Gastroesophageal sphincter (tissue), 4 donors: ENCODE measurements around the gene BCL11A. TPM values are rescaled to one million over a fixed set of nuclear protein-coding genes. Genes with fewer than 3 reads are reported as not detected.

Experiments used
- ATAC-seq: fragments of 150-250 bp; one replicate; pipeline ENCODE4 v1.9.1; 2016; ENCODE audit warnings: mild to moderate bottlenecking, moderate library complexity
- H3K27ac ChIP-seq, 4 donors: fragments of 200-600 bp; sonication (generic) in 3 of 4; 1 replicate in 3 of 4; 2 replicates in 1 of 4; pipeline ENCODE4 v1.5.1; 2016 to 2019
- H3K27me3 ChIP-seq: fragments of 200-600 bp; sonication (generic); one replicate; pipeline ENCODE4 v1.5.1; 2019
- H3K36me3 ChIP-seq, 2 donors: fragments of 200-600 bp; sonication (generic); one replicate each; pipeline ENCODE4 v1.5.1; 2019; ENCODE audit warnings: control low read depth in 1 of 2
- H3K4me1 ChIP-seq, 3 donors: fragments of 200-600 bp; sonication (generic); 1 replicate in 2 of 3; 2 replicates in 1 of 3; pipeline ENCODE4 v1.5.1; 2016 to 2019; ENCODE audit warnings: control low read depth in 2 of 3
- H3K4me3 ChIP-seq, 2 donors: fragments of 200-600 bp; sonication (generic); one replicate each; pipeline ENCODE4 v1.5.1; 2019; ENCODE audit warnings: mild to moderate bottlenecking in 1 of 2, moderate library complexity in 1 of 2
- H3K9me3 ChIP-seq, 3 donors: fragments of 200-600 bp; sonication (generic); one replicate each; pipeline ENCODE4 v1.5.1; 2017 to 2019; ENCODE audit warnings: control low read depth in 2 of 3
- EP300 ChIP-seq: sonication (generic); formaldehyde crosslinking; IDR thresholded peaks from one replicate; pipeline ENCODE4 v1.6.1; 2017; ENCODE audit warnings: antibody characterized with exemption, mild to moderate bottlenecking
- POLR2A ChIP-seq, 2 donors: fragments of 450-650 bp; IDR thresholded peaks; one replicate each; pipeline ENCODE4 v1.6.1; 2017; ENCODE audit warnings: antibody characterized with exemption in 2 of 2, mild to moderate bottlenecking in 2 of 2, moderate library complexity in 1 of 2
- POLR2AphosphoS5 ChIP-seq: sonication (generic); formaldehyde crosslinking; IDR thresholded peaks from one replicate; pipeline ENCODE4 v1.6.1; 2017; ENCODE audit warnings: antibody characterized with exemption
- WGBS, 2 donors: methylation state at CpG; one replicate each; pipeline ENCODE4 v1.1.5; 2018; ENCODE audit warnings: low coverage in 1 of 2; 5-methylcytosine and 5-hydroxymethylcytosine counted together
- total RNA-seq, 4 donors: library from RNA; depleted of rRNA; stranded (reverse); fragments of >200 nt; gene quantifications; one replicate each; pipeline ENCODE4 v1.1.0, GENCODE V29; 2016
- TF ChIP-seq, protein P1 (sequence below), 4 experiments: fragments of 200-600 bp in 2 of 4; fragments of 450-650 bp in 2 of 4; sonication (generic) in 1 of 4; IDR thresholded peaks; one replicate each; pipeline ENCODE4 v1.5.1; 2017 to 2019; ENCODE audit warnings: antibody characterized with exemption in 4 of 4, mild to moderate bottlenecking in 2 of 4, moderate library complexity in 2 of 4

BCL11A gene
- total RNA-seq, 4 donors from 2014 or later = 3.6 to 10.6 (median 8.1) TPM

DNA sequence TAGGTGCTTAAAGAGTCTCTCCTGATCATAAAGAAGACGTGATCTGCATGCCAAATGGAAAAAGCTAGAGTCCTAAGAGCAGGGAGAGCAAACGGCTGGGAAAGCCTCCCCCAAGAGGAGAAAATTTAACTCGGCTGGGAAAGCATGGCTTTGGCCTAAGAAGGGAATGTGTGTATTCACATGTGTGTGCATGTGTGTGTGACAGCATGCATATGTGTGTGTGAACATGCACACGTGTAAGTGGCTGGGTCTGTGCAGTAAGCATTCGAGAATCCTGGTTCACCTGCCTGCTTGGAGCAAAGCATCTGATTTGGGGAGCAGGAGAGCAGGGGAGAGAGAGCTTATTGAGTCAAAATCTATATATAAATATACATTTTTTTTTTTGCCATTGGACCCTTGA lies 30.1 kb upstream of the BCL11A start:
- peaks cover 55% of the 10 kb centered on the region for H3K27me3 ChIP-seq
- H3K4me3 ChIP-seq = no peak overlapping the region
- H3K9me3 ChIP-seq = no peaks in the 10 kb centered on the region
- ATAC-seq = no peak
- H3K36me3 ChIP-seq = no peaks in the 10 kb centered on the region
- peaks cover 0 to 11% (median 0%) of the 10 kb centered on the region in 3 donors for H3K4me1 ChIP-seq
- no peak overlapping the region for H3K27ac ChIP-seq
- TF ChIP-seq EP300 (no peak), POLR2AphosphoS5 (no peak), POLR2A (IDR thresholded peaks at IDR 0.05) (no peak)
- TF ChIP-seq, protein P1, sequence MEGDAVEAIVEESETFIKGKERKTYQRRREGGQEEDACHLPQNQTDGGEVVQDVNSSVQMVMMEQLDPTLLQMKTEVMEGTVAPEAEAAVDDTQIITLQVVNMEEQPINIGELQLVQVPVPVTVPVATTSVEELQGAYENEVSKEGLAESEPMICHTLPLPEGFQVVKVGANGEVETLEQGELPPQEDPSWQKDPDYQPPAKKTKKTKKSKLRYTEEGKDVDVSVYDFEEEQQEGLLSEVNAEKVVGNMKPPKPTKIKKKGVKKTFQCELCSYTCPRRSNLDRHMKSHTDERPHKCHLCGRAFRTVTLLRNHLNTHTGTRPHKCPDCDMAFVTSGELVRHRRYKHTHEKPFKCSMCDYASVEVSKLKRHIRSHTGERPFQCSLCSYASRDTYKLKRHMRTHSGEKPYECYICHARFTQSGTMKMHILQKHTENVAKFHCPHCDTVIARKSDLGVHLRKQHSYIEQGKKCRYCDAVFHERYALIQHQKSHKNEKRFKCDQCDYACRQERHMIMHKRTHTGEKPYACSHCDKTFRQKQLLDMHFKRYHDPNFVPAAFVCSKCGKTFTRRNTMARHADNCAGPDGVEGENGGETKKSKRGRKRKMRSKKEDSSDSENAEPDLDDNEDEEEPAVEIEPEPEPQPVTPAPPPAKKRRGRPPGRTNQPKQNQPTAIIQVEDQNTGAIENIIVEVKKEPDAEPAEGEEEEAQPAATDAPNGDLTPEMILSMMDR (IDR thresholded peaks at IDR 0.05) = no peak
- WGBS, 2 donors = 62 to 76% methylated on average over 5 of the region's 5 CpGs

DNA sequence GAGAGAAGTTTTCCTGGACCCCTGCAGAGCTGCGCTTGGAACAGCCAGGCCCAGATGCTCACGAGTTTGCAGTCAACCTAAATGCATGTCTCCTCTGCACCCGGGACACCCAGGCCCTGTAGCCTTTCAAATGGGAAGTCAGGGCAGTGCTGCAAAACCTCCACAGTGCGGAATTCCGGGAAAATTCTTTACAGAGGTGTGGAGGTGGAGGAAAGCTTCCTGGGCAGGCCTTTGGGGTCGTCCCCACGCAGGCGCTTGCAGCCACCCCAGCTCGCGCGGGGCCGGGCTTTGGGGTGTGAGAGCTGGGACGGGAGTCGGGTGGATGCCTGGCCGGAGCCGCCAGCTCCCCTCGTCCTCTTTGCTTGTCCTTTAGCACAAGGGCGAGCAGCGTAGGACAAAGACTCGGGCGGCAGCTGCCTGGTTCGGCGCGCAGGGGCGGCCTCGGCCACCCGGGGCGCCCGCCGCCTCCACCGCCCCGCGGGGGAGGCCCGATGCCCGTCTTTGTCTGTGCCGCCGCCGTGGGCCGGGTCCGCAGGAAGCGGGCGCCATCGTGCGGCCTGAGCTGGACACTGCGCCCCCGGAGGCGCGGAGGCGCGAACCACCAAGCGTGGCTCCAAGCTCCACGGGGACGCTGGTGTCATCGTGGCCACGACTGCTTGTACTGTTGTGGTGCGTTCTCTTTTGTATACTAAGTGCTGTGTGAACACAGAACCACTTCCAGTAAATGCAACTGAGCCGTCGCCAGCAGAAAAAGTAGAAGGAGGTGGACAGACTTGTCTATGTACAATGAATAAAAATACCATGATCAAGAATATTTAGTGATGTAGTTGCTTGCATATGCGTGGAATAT lies 28.2 kb upstream of the BCL11A start:
- peaks cover 55% of the 10 kb centered on the region for H3K27me3 ChIP-seq
- TF ChIP-seq, protein P1 (IDR thresholded peaks at IDR 0.05) = peak; percentile 79 to 97 (median 90)
- TF ChIP-seq EP300 = no peak
- H3K4me3 ChIP-seq = peak overlapping the region in 1 of 2 donors; percentile 48
- peaks cover 0 to 11% (median 0%) of the 10 kb centered on the region in 3 donors for H3K4me1 ChIP-seq
- peak; percentile 80 for ATAC-seq
- no peaks in the 10 kb centered on the region for H3K36me3 ChIP-seq
- no peak overlapping the region for H3K27ac ChIP-seq
- WGBS, 2 donors = 13 to 22% methylated on average over 4 to 6 of the region's 59 CpGs
- H3K9me3 ChIP-seq = no peaks in the 10 kb centered on the region

- Histone ChIP-seq H3K4me1 (peaks cover 0 to 11% (median 0%) of the 10 kb centered on the region in 3 donors), H3K27ac (no peak overlapping the region), H3K36me3 (no peaks in the 10 kb centered on the region), H3K27me3 (peaks cover 35% of the 10 kb centered on the region), H3K4me3 (no peak overlapping the region), H3K9me3 (no peaks in the 10 kb centered on the region)
- ATAC-seq = no peak
- TF ChIP-seq, protein P1 (IDR thresholded peaks at IDR 0.05) = no peak
- TF ChIP-seq EP300 = no peak
- no peak for TF ChIP-seq POLR2A (IDR thresholded peaks at IDR 0.05)
- WGBS, 2 donors = 59 to 83% methylated on average over 3 of the region's 6 CpGs
These were observed 24.3 kb upstream of the BCL11A start for GRCh38 chr2:60577682-60578283.

GRCh38 chr2:60573251-60573650 lies 19.8 kb upstream of the BCL11A start:
- Histone ChIP-seq H3K27me3 (peaks cover 57% of the 10 kb centered on the region), H3K36me3 (no peaks in the 10 kb centered on the region), H3K27ac (no peak overlapping the region), H3K4me3 (no peak overlapping the region), H3K9me3 (no peaks in the 10 kb centered on the region), H3K4me1 (peaks cover 0 to 11% (median 0%) of the 10 kb centered on the region in 3 donors)
- TF ChIP-seq POLR2AphosphoS5 (no peak), EP300 (no peak), POLR2A (IDR thresholded peaks at IDR 0.05) (no peak)
- TF ChIP-seq, protein P1 (IDR thresholded peaks at IDR 0.05) = no peak
- 88 to 100% methylated on average over 2 to 3 of the region's 3 CpGs for WGBS, 2 donors
- no peak for ATAC-seq

DNA sequence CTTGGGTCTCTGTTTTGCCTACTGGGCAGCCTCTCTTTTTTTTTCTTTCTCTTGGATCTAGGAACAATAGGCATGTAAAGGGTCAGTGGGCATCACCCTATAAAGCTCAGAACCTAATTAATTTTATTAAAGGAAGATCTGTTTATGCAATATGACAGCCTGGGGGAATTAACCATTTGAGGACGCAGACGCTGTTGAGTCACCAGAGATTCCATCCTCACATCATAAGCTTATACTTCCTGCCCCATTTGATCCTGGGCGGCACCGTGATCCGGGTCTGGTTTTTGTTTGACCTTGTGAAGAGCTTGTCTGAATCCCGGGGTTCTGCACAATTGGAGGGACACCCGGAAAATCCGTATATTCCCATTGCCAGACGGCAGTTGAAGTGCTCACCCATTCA lies 16.8 kb upstream of the BCL11A start:
- no peaks in the 10 kb centered on the region for H3K9me3 ChIP-seq
- peaks cover 0 to 11% (median 0%) of the 10 kb centered on the region in 3 donors for H3K4me1 ChIP-seq
- no peak for TF ChIP-seq POLR2A (IDR thresholded peaks at IDR 0.05)
- no peak for ATAC-seq
- H3K4me3 ChIP-seq = no peak overlapping the region
- 10 to 20% methylated on average over 2 to 7 of the region's 9 CpGs for WGBS, 2 donors
- H3K36me3 ChIP-seq = no peaks in the 10 kb centered on the region
- H3K27me3 ChIP-seq = peaks cover 87% of the 10 kb centered on the region
- no peak overlapping the region for H3K27ac ChIP-seq
